Naive B cell (primary cell): ENCODE measurements around the gene KCNAB1. TPM values are rescaled to one million over a fixed set of nuclear protein-coding genes. Genes with fewer than 3 reads are reported as not detected.

Experiments used
- ATAC-seq, 2 donors: fragments of 150-1000 bp; cut with Tn5 transposase; 2 replicates each; pipeline ENCODE4 v1.10.0; 2021; ENCODE audit warnings: low read depth in 2 of 2, mild to moderate bottlenecking in 2 of 2, moderate library complexity in 2 of 2
- DNase-seq: peaks from one replicate; pipeline ENCODE4 v3.0.0; 2022
- H3K27ac Mint-ChIP-seq, 6 donors: one replicate each; pipeline ENCODE4 v1.8.0; 2020 to 2022; ENCODE audit warnings: mild to moderate bottlenecking in 6 of 6, mixed read lengths in 6 of 6, moderate library complexity in 5 of 6, inconsistent platforms in 2 of 6
- H3K27me3 Mint-ChIP-seq, 3 donors: one replicate each; pipeline ENCODE4 v1.8.0; 2021 to 2022; ENCODE audit warnings: mixed read lengths in 3 of 3, mild to moderate bottlenecking in 1 of 3
- H3K36me3 Mint-ChIP-seq, 2 donors: one replicate each; pipeline ENCODE4 v1.8.0; 2020 to 2022; ENCODE audit warnings: mixed read lengths in 2 of 2, inconsistent platforms in 1 of 2, mild to moderate bottlenecking in 1 of 2
- H3K4me1 Mint-ChIP-seq, 3 donors: one replicate each; pipeline ENCODE4 v1.8.0; 2020 to 2022; ENCODE audit warnings: mixed read lengths in 3 of 3, inconsistent platforms in 1 of 3, mild to moderate bottlenecking in 1 of 3, moderate library complexity in 1 of 3
- H3K4me3 Mint-ChIP-seq, 8 donors: one replicate each; pipeline ENCODE4 v1.8.0; 2020 to 2022; ENCODE audit warnings: mild to moderate bottlenecking in 8 of 8, mixed read lengths in 8 of 8, moderate library complexity in 8 of 8, inconsistent platforms in 2 of 8
- H3K9me3 Mint-ChIP-seq, 7 donors: one replicate each; pipeline ENCODE4 v1.8.0; 2020 to 2022; ENCODE audit warnings: mixed read lengths in 7 of 7, mild to moderate bottlenecking in 5 of 7, inconsistent platforms in 2 of 7, moderate library complexity in 1 of 7
- polyA plus RNA-seq, 6 donors: library from polyadenylated mRNA; unstranded; fragments of 300-500 nt; fragmentation: Illumina TruSeq; gene quantifications; one replicate each; pipeline ENCODE4 v1.2.3, GENCODE V29; 2021; ENCODE audit warnings: low read depth in 6 of 6

The KCNAB1 gene
- polyA plus RNA-seq, 6 donors from 2014 or later: 0.05 to 0.30 (median 0.19) TPM; not detected in 1

GRCh38 chr3:156171281-156172267 is 51.2 kb downstream of the KCNAB1 start:
- Mint-ChIP-seq H3K4me1 (no peaks in the 10 kb centered on the region), H3K27ac (no peak overlapping the region), H3K4me3 (no peak overlapping the region), H3K9me3 (peaks cover 0 to 7% (median 0%) of the 10 kb centered on the region in 7 donors), H3K27me3 (peaks cover 9 to 18% (median 15%) of the 10 kb centered on the region in 3 donors), H3K36me3 (peaks cover 0 to 5% of the 10 kb centered on the region in 2 donors)
- no peak for ATAC-seq
- DNase-seq: no peak

- no peaks in the 10 kb centered on the region for H3K4me1 Mint-ChIP-seq
- peaks cover 4 to 18% (median 9%) of the 10 kb centered on the region in 3 donors for H3K27me3 Mint-ChIP-seq
- peaks cover 0 to 7% (median 0%) of the 10 kb centered on the region in 7 donors for H3K9me3 Mint-ChIP-seq
- H3K4me3 Mint-ChIP-seq: no peak overlapping the region
- ATAC-seq (no peak), DNase-seq (no peak)
- H3K27ac Mint-ChIP-seq: peak overlapping the region in 1 of 6 donors; percentile 75
- peaks cover 0 to 5% of the 10 kb centered on the region in 2 donors for H3K36me3 Mint-ChIP-seq
Measured at GRCh38 chr3:156172536-156172935, 52.2 kb downstream of the KCNAB1 start.

- DNase-seq (no peak), ATAC-seq (no peak)
- no peak overlapping the region for H3K27ac Mint-ChIP-seq
- H3K27me3 Mint-ChIP-seq: peaks cover 4 to 15% (median 9%) of the 10 kb centered on the region in 3 donors
- no peak overlapping the region for H3K4me3 Mint-ChIP-seq
- H3K9me3 Mint-ChIP-seq: peaks cover 0 to 6% (median 0%) of the 10 kb centered on the region in 7 donors
- peaks cover 0 to 5% of the 10 kb centered on the region in 2 donors for H3K36me3 Mint-ChIP-seq
- H3K4me1 Mint-ChIP-seq: no peaks in the 10 kb centered on the region
Measured at GRCh38 chr3:156174229-156174847, 54.0 kb downstream of the KCNAB1 start.

GRCh38 chr3:156175570-156175969 is 55.2 kb downstream of the KCNAB1 start:
- Mint-ChIP-seq H3K4me3 (no peak overlapping the region), H3K4me1 (no peaks in the 10 kb centered on the region), H3K9me3 (no peaks in the 10 kb centered on the region), H3K27ac (peak overlapping the region in 1 of 6 donors; percentile 24), H3K36me3 (no peaks in the 10 kb centered on the region), H3K27me3 (peaks cover 4 to 9% (median 4%) of the 10 kb centered on the region in 3 donors)
- ATAC-seq (no peak), DNase-seq (no peak)

GRCh38 chr3:156176048-156176447 is 55.7 kb downstream of the KCNAB1 start:
- ATAC-seq (no peak), DNase-seq (no peak)
- peaks cover 0 to 8% (median 2%) of the 10 kb centered on the region in 3 donors for H3K27me3 Mint-ChIP-seq
- H3K4me3 Mint-ChIP-seq: no peak overlapping the region
- H3K27ac Mint-ChIP-seq: no peak overlapping the region
- no peaks in the 10 kb centered on the region for H3K4me1 Mint-ChIP-seq
- H3K36me3 Mint-ChIP-seq: no peaks in the 10 kb centered on the region
- H3K9me3 Mint-ChIP-seq: no peaks in the 10 kb centered on the region

GRCh38 chr3:156176629-156177210 is 56.3 kb downstream of the KCNAB1 start:
- ATAC-seq: no peak
- H3K27me3 Mint-ChIP-seq: peaks cover 0 to 1% (median 0%) of the 10 kb centered on the region in 3 donors

GRCh38 chr3:156180077-156180476 is 59.7 kb downstream of the KCNAB1 start:
- ATAC-seq: no peak
- H3K27me3 Mint-ChIP-seq: peaks cover 0 to 1% (median 0%) of the 10 kb centered on the region in 3 donors
- no peaks in the 10 kb centered on the region for H3K4me1 Mint-ChIP-seq
- H3K4me3 Mint-ChIP-seq: no peak overlapping the region
- H3K27ac Mint-ChIP-seq: no peak overlapping the region
- H3K36me3 Mint-ChIP-seq: no peaks in the 10 kb centered on the region
- no peak for DNase-seq
- no peaks in the 10 kb centered on the region for H3K9me3 Mint-ChIP-seq

More at GRCh38 chr3:156176629-156177210, 56.3 kb downstream of the KCNAB1 start:
- Mint-ChIP-seq H3K4me3 (no peak overlapping the region), H3K4me1 (no peaks in the 10 kb centered on the region), H3K27ac (no peak overlapping the region), H3K9me3 (no peaks in the 10 kb centered on the region), H3K36me3 (no peaks in the 10 kb centered on the region)
- DNase-seq: no peak

- Mint-ChIP-seq H3K9me3 (no peaks in the 10 kb centered on the region), H3K36me3 (no peaks in the 10 kb centered on the region), H3K4me1 (no peaks in the 10 kb centered on the region), H3K27ac (peak overlapping the region in 1 of 6 donors; percentile 2), H3K4me3 (no peak overlapping the region), H3K27me3 (peaks cover 0 to 5% (median 0%) of the 10 kb centered on the region in 3 donors)
- ATAC-seq: no peak
- DNase-seq: no peak
Measured at GRCh38 chr3:156181509-156181908, 61.1 kb downstream of the KCNAB1 start.

GRCh38 chr3:156183396-156183795 is 63.0 kb downstream of the KCNAB1 start:
- H3K9me3 Mint-ChIP-seq: peaks cover 0 to 5% (median 0%) of the 10 kb centered on the region in 7 donors
- no peaks in the 10 kb centered on the region for H3K4me1 Mint-ChIP-seq
- DNase-seq (no peak), ATAC-seq (no peak)
- peaks cover 6 to 14% (median 8%) of the 10 kb centered on the region in 3 donors for H3K27me3 Mint-ChIP-seq
- no peak overlapping the region for H3K27ac Mint-ChIP-seq
- H3K4me3 Mint-ChIP-seq: no peak overlapping the region
- H3K36me3 Mint-ChIP-seq: no peaks in the 10 kb centered on the region

- no peak overlapping the region for H3K4me3 Mint-ChIP-seq
Measured at GRCh38 chr3:156184156-156184555, 63.8 kb downstream of the KCNAB1 start.

GRCh38 chr3:156187146-156187769 is 66.9 kb downstream of the KCNAB1 start:
- no peaks in the 10 kb centered on the region for H3K4me1 Mint-ChIP-seq
- no peak overlapping the region for H3K4me3 Mint-ChIP-seq
- no peak overlapping the region for H3K27ac Mint-ChIP-seq
- peaks cover 6 to 14% (median 8%) of the 10 kb centered on the region in 3 donors for H3K27me3 Mint-ChIP-seq
- peaks cover 0 to 5% (median 0%) of the 10 kb centered on the region in 7 donors for H3K9me3 Mint-ChIP-seq
- no peaks in the 10 kb centered on the region for H3K36me3 Mint-ChIP-seq
- DNase-seq (no peak), ATAC-seq (no peak)

More at GRCh38 chr3:156184156-156184555, 63.8 kb downstream of the KCNAB1 start:
- ATAC-seq (no peak), DNase-seq (no peak)
- Mint-ChIP-seq H3K27ac (no peak overlapping the region), H3K9me3 (peaks cover 0 to 5% (median 0%) of the 10 kb centered on the region in 7 donors), H3K36me3 (no peaks in the 10 kb centered on the region), H3K4me1 (no peaks in the 10 kb centered on the region), H3K27me3 (peaks cover 6 to 14% (median 8%) of the 10 kb centered on the region in 3 donors)

- no peaks in the 10 kb centered on the region for H3K4me1 Mint-ChIP-seq
- H3K9me3 Mint-ChIP-seq: peaks cover 0 to 5% (median 0%) of the 10 kb centered on the region in 7 donors
- H3K27ac Mint-ChIP-seq: no peak overlapping the region
- DNase-seq: no peak
- H3K4me3 Mint-ChIP-seq: no peak overlapping the region
- H3K27me3 Mint-ChIP-seq: peaks cover 6 to 14% (median 8%) of the 10 kb centered on the region in 3 donors
- ATAC-seq: no peak
- no peaks in the 10 kb centered on the region for H3K36me3 Mint-ChIP-seq
Measured at GRCh38 chr3:156188757-156189156, 68.4 kb downstream of the KCNAB1 start.

- Mint-ChIP-seq H3K27me3 (peaks cover 6 to 14% (median 8%) of the 10 kb centered on the region in 3 donors), H3K27ac (no peak overlapping the region), H3K36me3 (no peaks in the 10 kb centered on the region), H3K9me3 (peaks cover 0 to 5% (median 0%) of the 10 kb centered on the region in 7 donors), H3K4me1 (no peaks in the 10 kb centered on the region), H3K4me3 (no peak overlapping the region)
- ATAC-seq: no peak
- DNase-seq: no peak
Measured at GRCh38 chr3:156189927-156190326, 69.5 kb downstream of the KCNAB1 start.
